22Rv1 (cell line): Measurements from ENCODE around the gene NME7.

Experiments
- ZFX ChIP-seq: fragments of 450-650 bp; IDR thresholded peaks from 2 replicates; pipeline ENCODE4 v1.6.1; 2017; ENCODE audit warnings: antibody characterized with exemption, borderline replicate concordance
- TF ChIP-seq, protein P1 (sequence below): fragments of 450-650 bp; IDR thresholded peaks from 2 replicates; pipeline ENCODE4 v1.5.1; 2017; ENCODE audit warnings: mild to moderate bottlenecking

DNA sequence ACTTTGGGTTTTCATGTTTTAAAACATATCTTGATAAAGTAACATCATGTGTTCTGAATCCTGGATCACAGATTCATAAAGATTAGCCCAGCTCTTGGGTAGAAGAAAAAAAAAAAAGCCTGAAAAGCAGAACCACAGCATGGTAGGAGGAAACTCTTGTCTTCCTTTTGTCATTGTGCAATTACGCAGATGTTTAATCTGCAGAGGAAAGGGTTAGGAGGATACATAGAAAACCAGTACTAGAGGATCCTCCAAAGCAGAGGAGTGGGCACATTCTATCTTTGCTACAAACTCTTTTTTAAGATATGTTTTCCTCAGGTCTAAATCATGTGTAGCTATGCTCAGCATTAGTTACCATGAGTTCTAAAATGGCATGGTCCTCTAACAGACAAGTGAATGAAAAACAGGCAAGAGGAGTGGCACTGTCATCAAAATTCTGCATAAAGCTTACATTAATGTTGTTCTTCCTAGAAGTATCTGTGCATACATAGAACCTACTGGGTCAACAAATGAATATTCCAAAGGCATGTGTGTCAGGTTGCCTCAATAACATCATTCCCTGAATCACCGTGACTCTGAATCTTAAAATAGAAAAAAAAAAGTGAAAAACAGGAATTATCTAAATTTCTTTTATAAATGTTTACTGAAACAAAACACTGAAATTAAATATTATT, 107.0 kb downstream of the NME7 start:
- TF ChIP-seq, protein P1, sequence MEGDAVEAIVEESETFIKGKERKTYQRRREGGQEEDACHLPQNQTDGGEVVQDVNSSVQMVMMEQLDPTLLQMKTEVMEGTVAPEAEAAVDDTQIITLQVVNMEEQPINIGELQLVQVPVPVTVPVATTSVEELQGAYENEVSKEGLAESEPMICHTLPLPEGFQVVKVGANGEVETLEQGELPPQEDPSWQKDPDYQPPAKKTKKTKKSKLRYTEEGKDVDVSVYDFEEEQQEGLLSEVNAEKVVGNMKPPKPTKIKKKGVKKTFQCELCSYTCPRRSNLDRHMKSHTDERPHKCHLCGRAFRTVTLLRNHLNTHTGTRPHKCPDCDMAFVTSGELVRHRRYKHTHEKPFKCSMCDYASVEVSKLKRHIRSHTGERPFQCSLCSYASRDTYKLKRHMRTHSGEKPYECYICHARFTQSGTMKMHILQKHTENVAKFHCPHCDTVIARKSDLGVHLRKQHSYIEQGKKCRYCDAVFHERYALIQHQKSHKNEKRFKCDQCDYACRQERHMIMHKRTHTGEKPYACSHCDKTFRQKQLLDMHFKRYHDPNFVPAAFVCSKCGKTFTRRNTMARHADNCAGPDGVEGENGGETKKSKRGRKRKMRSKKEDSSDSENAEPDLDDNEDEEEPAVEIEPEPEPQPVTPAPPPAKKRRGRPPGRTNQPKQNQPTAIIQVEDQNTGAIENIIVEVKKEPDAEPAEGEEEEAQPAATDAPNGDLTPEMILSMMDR, result no peak
- no peak for TF ChIP-seq ZFX
